Lower leg skin (tissue), 3 donors: ENCODE results near the gene DNAH1.

Experiments used
- CTCF ChIP-seq, 3 donors: fragments of 450-650 bp; IDR thresholded peaks; one replicate each; pipeline ENCODE4 v1.5.1; 2016; ENCODE audit warnings: antibody characterized with exemption in 3 of 3, mild to moderate bottlenecking in 3 of 3, moderate library complexity in 2 of 3
- POLR2A ChIP-seq, 2 donors: fragments of 450-650 bp; IDR thresholded peaks; one replicate each; pipeline ENCODE4 v1.6.1; 2016 to 2017; ENCODE audit warnings: antibody characterized with exemption in 2 of 2, mild to moderate bottlenecking in 1 of 2, moderate library complexity in 1 of 2

GRCh38 chr3:52364322-52365035, 48.4 kb downstream of the DNAH1 start:
- TF ChIP-seq CTCF (IDR thresholded peaks at IDR 0.05): no peak
- no peak for TF ChIP-seq POLR2A (IDR thresholded peaks at IDR 0.05)
